IMR-90 (cell line): ENCODE measurements around the gene COL15A1. TPM values are rescaled to one million over a fixed set of nuclear protein-coding genes. Genes with fewer than 3 reads are reported as not detected.
A peak's percentile ranks its signal among the peaks of the same experiment; 100 is the strongest.

ENCODE experiments used
- ATAC-seq: fragments of 200-7000 bp; cut with Tn5 transposase; 2 replicates; pipeline ENCODE4 v1.9.1; 2020; ENCODE audit warnings: low read depth, mild to moderate bottlenecking, moderate library complexity
- BruUV-seq: library from RNA; stranded (reverse); fragments of 400-500 nt; replicated peaks from 2 replicates; lab custom pipeline; 2021; lab: Mats Ljungman, UMichigan
- CTCF ChIA-PET: fragments of 300-600 bp; formaldehyde crosslinking; extraction: SDS; loops from one replicate; lab custom pipeline; 2021; ENCODE audit warnings: antibody characterized with exemption; lab: Yijun Ruan, JAX
- POLR2A ChIA-PET: fragments of 300-600 bp; sonication (Branson Sonifier 250); formaldehyde crosslinking; loops from one replicate; lab custom pipeline; 2022; ENCODE audit warnings: antibody characterized with exemption; ENCODE audit not compliant: unreplicated experiment; lab: Charles Lee
- DNase-seq: peaks from one replicate; pipeline ENCODE4 v3.0.0; 2013
- H2AFZ ChIP-seq: replicated peaks from 2 replicates; pipeline ENCODE3; 2013; ENCODE audit warnings: low read length, mild to moderate bottlenecking; ENCODE audit not compliant: poor library complexity
- H2AK5ac ChIP-seq: 2 replicates; pipeline ENCODE4 v1.6.1; 2013; ENCODE audit warnings: low read depth, low read length, inconsistent platforms
- H2AK9ac ChIP-seq: replicated peaks from 2 replicates; pipeline ENCODE3; 2013; ENCODE audit warnings: mild to moderate bottlenecking, low read depth, low read length, moderate library complexity; ENCODE audit not compliant: poor library complexity
- H2BK120ac ChIP-seq: 2 replicates; pipeline ENCODE4 v1.6.1; 2013; ENCODE audit warnings: low read depth, low read length, inconsistent platforms
- H2BK15ac ChIP-seq: 3 replicates; pipeline ENCODE4 v1.6.1; 2013; ENCODE audit warnings: low read depth, low read length, inconsistent platforms
- H2BK20ac ChIP-seq: 2 replicates; pipeline ENCODE4 v1.6.1; 2013; ENCODE audit warnings: low read depth, mild to moderate bottlenecking, inconsistent platforms, low read length, moderate library complexity
- H2BK5ac ChIP-seq: 2 replicates; pipeline ENCODE4 v1.6.1; 2013; ENCODE audit warnings: mild to moderate bottlenecking, low read depth, low read length, inconsistent platforms; ENCODE audit not compliant: poor library complexity, severe bottlenecking
- H3K14ac ChIP-seq: replicated peaks from 2 replicates; pipeline ENCODE4 v1.6.1; 2013; ENCODE audit warnings: low read depth, low read length, inconsistent platforms
- H3K18ac ChIP-seq: 2 replicates; pipeline ENCODE4 v1.6.1; 2013; ENCODE audit warnings: low read depth, low read length, control low read depth
- H3K23ac ChIP-seq: 2 replicates; pipeline ENCODE4 v1.6.1; 2013; ENCODE audit warnings: low read depth, low read length, inconsistent platforms
- H3K27ac ChIP-seq: 2 replicates; pipeline ENCODE4 v1.5.1; 2013; ENCODE audit warnings: mild to moderate bottlenecking, control low read depth, low read length; ENCODE audit not compliant: insufficient read depth
- H3K27me3 ChIP-seq: 2 replicates; pipeline ENCODE4 v1.6.1; 2013; ENCODE audit warnings: low read length; ENCODE audit not compliant: control insufficient read depth, insufficient read depth
- H3K36me3 ChIP-seq: 2 replicates; pipeline ENCODE4 v1.6.1; 2013; ENCODE audit warnings: low read length, mixed read lengths; ENCODE audit not compliant: control insufficient read depth, insufficient read depth
- H3K4ac ChIP-seq: 2 replicates; pipeline ENCODE4 v1.6.1; 2013; ENCODE audit warnings: low read depth, low read length, inconsistent platforms
- H3K4me1 ChIP-seq: 2 replicates; pipeline ENCODE4 v1.6.1; 2013; ENCODE audit warnings: low read length, mixed read lengths; ENCODE audit not compliant: control insufficient read depth, insufficient read depth
- H3K4me2 ChIP-seq: 2 replicates; pipeline ENCODE4 v1.6.1; 2013; ENCODE audit warnings: low read depth, mild to moderate bottlenecking, control low read depth, low read length, moderate library complexity
- H3K4me3 ChIP-seq: 2 replicates; pipeline ENCODE4 v1.5.1; 2013; ENCODE audit warnings: low read depth, mild to moderate bottlenecking, control low read depth, low read length, moderate library complexity; ENCODE audit not compliant: insufficient read depth
- H3K56ac ChIP-seq: 2 replicates; pipeline ENCODE4 v1.6.1; 2013; ENCODE audit warnings: low read length, inconsistent platforms; ENCODE audit not compliant: insufficient read depth; ENCODE audit errors: extremely low read depth
- H3K79me1 ChIP-seq, 2 experiments: 2 replicates each; pipeline ENCODE4 v1.6.1; 2013; ENCODE audit warnings: low read length in 2 of 2, inconsistent platforms in 1 of 2, low read depth in 1 of 2
- H3K9ac ChIP-seq: 2 replicates; pipeline ENCODE4 v1.6.1; 2013; ENCODE audit warnings: low read depth, low read length, control low read depth
- H3K9me1 ChIP-seq: 2 replicates; pipeline ENCODE4 v1.6.1; 2013; ENCODE audit warnings: low read length, inconsistent platforms; ENCODE audit not compliant: insufficient read depth
- H3K9me3 ChIP-seq: 2 replicates; pipeline ENCODE4 v1.6.1; 2013; ENCODE audit warnings: low read length; ENCODE audit not compliant: control insufficient read depth, insufficient read depth
- H4K20me1 ChIP-seq: 2 replicates; pipeline ENCODE4 v1.6.1; 2013; ENCODE audit warnings: low read length, inconsistent platforms; ENCODE audit not compliant: insufficient read depth
- H4K5ac ChIP-seq: 2 replicates; pipeline ENCODE4 v1.6.1; 2013; ENCODE audit warnings: mild to moderate bottlenecking, low read depth, low read length, control low read depth
- H4K8ac ChIP-seq, 2 experiments: 2 replicates each; pipeline ENCODE4 v1.6.1; 2013; ENCODE audit warnings: low read depth in 2 of 2, low read length in 2 of 2, control low read depth in 1 of 2, inconsistent platforms in 1 of 2
- H4K91ac ChIP-seq: 2 replicates; pipeline ENCODE4 v1.6.1; 2013; ENCODE audit warnings: low read depth, low read length, inconsistent platforms; ENCODE audit not compliant: insufficient read depth
- BHLHE40 ChIP-seq: fragments of 150-350 bp; IDR thresholded peaks from 2 replicates; pipeline ENCODE4 v1.6.1; 2016; ENCODE audit warnings: mild to moderate bottlenecking, low read depth, low read length
- CEBPB ChIP-seq: IDR thresholded peaks from 2 replicates; pipeline ENCODE4 v1.6.1; 2012; ENCODE audit warnings: low read depth, low read length, improper control_type of control experiment
- CHD1 ChIP-seq: IDR thresholded peaks from 2 replicates; pipeline ENCODE4 v1.6.1; 2012; ENCODE audit warnings: low read depth, low read length, improper control_type of control experiment
- FOS ChIP-seq: fragments of 150-350 bp; IDR thresholded peaks from 2 replicates; pipeline ENCODE4 v1.6.1; 2016; ENCODE audit warnings: low read depth, low read length
- MAFK ChIP-seq: IDR thresholded peaks from 2 replicates; pipeline ENCODE4 v1.6.1; 2012; ENCODE audit warnings: low read depth, low read length, improper control_type of control experiment
- MAZ ChIP-seq: IDR thresholded peaks from 2 replicates; pipeline ENCODE4 v1.6.1; 2012; ENCODE audit warnings: low read depth, mild to moderate bottlenecking, low read length, improper control_type of control experiment, moderate library complexity, borderline replicate concordance
- MXI1 ChIP-seq: IDR thresholded peaks from 2 replicates; pipeline ENCODE4 v1.6.1; 2012; ENCODE audit warnings: low read depth, mild to moderate bottlenecking, low read length, moderate library complexity, borderline replicate concordance
- NFE2L2 ChIP-seq: fragments of 150-350 bp; IDR thresholded peaks from 2 replicates; pipeline ENCODE4 v1.6.1; 2016; ENCODE audit warnings: low read depth, mild to moderate bottlenecking, low read length
- POLR2A ChIP-seq: IDR thresholded peaks from 2 replicates; pipeline ENCODE4 v1.6.1; 2012; ENCODE audit warnings: mild to moderate bottlenecking, low read depth, low read length
- RAD21 ChIP-seq: IDR thresholded peaks from 2 replicates; pipeline ENCODE4 v1.6.1; 2012; ENCODE audit warnings: low read length, improper control_type of control experiment
- RCOR1 ChIP-seq: IDR thresholded peaks from 2 replicates; pipeline ENCODE4 v1.6.1; 2012; ENCODE audit warnings: mild to moderate bottlenecking, low read length, improper control_type of control experiment; ENCODE audit not compliant: insufficient replicate concordance
- RFX5 ChIP-seq: IDR thresholded peaks from 2 replicates; pipeline ENCODE4 v1.8.0; 2012; ENCODE audit warnings: low read depth, mild to moderate bottlenecking, low read length, moderate library complexity
- SMC3 ChIP-seq: fragments of 150-350 bp; IDR thresholded peaks from 2 replicates; pipeline ENCODE4 v1.6.1; 2016; ENCODE audit warnings: low read depth, mild to moderate bottlenecking, antibody characterized with exemption, low read length, moderate library complexity
- WGBS, 2 experiments: methylation state at CpG; one replicate each; pipeline versions ENCODE4 v1.1.5 to v1.1.7; 2013; ENCODE audit warnings: missing lambda C conversion rate in 2 of 2; ENCODE audit not compliant: insufficient read length in 1 of 2; ENCODE audit errors: extremely low coverage in 2 of 2; 5-methylcytosine and 5-hydroxymethylcytosine counted together
- dilution Hi-C: fragments of 300-500 bp; cut with HindIII; formaldehyde crosslinking; loops from one replicate; pipeline ENCODE4 v1.14.3; 2018; ENCODE audit warnings: low sequenced_read_pairs; ENCODE audit not compliant: unreplicated experiment
- in situ Hi-C: fragments of 300-500 bp; cut with MboI; formaldehyde crosslinking; loops from 3 replicates; pipeline ENCODE4 v1.14.3; 2019; ENCODE audit warnings: low sequenced_read_pairs, inconsistent platforms, mixed read lengths
- intact Hi-C: fragments of 100-400 bp; cut with micrococcal nuclease; formaldehyde crosslinking; loops from 2 replicates; pipeline ENCODE4 v1.10.0; 2022
- polyA plus RNA-seq, 3 experiments: library from polyadenylated mRNA; depleted of rRNA; stranded (reverse); fragments of >200 nt; gene quantifications; 2 replicates each; pipeline ENCODE4 v1.2.3, GENCODE V29; 2012; ENCODE audit warnings: low replicate concordance in 1 of 3
- total RNA-seq: library from RNA; depleted of rRNA; stranded (reverse); fragments of >200 nt; gene quantifications from 2 replicates; pipeline ENCODE4 v1.2.3, GENCODE V29; 2012
- TF ChIP-seq, protein P1 (sequence below): conservative IDR thresholded peaks from 2 replicates; pipeline ENCODE4 v1.5.1; 2012; ENCODE audit warnings: mild to moderate bottlenecking, low read depth, low read length, improper control_type of control experiment
- TF ChIP-seq, protein P2 (sequence below): fragments of 150-350 bp; IDR thresholded peaks from 2 replicates; pipeline ENCODE4 v1.6.1; 2017; ENCODE audit warnings: mild to moderate bottlenecking, antibody characterized with exemption, low read length, low read depth
- TF ChIP-seq, protein P3 (sequence below): fragments of 150-350 bp; IDR thresholded peaks from 2 replicates; pipeline ENCODE4 v1.6.1; 2016; ENCODE audit warnings: low read depth, mild to moderate bottlenecking, low read length, moderate library complexity, borderline replicate concordance

COL15A1 gene
- total and polyA plus RNA-seq, 2 of the 4 experiments (the other 2 are of a cell fraction): 2.2 to 3.7 TPM

GRCh38 chr9:99049641-99050040 is 105.9 kb downstream of the COL15A1 start:
- dilution Hi-C loops: no loop called here

More at GRCh38 chr9:99049641-99050040, 105.9 kb downstream of the COL15A1 start:
- Histone ChIP-seq H2BK20ac (peak overlapping the region; percentile 39; the same call in 1 of the 2 replicates), H2BK120ac (peak overlapping the region; percentile 61), H3K4ac (peak overlapping the region; percentile 59; the same call in 1 of the 2 replicates), H4K91ac (peak overlapping the region; percentile 47), H3K4me3 (no peak overlapping the region), H3K4me2 (no peak overlapping the region), H3K9me1 (peaks cover 30% of the 10 kb centered on the region; the same call in 1 of the 2 replicates), H2AFZ (no peak overlapping the region), H2AK5ac (peak overlapping the region; percentile 47; the same call in 1 of the 2 replicates), H3K79me1 (no peaks in the 10 kb centered on the region), H3K36me3 (peaks cover 63% of the 10 kb centered on the region; the same call in 1 of the 2 replicates), H3K14ac (peak overlapping the region; percentile 36; the same call in 1 of the 2 replicates), H2BK15ac (peak overlapping the region; percentile 37; the same call in 1 of the 3 replicates), H3K9me3 (peaks cover 5% of the 10 kb centered on the region), H4K5ac (peak overlapping the region; percentile 30; the same call in 1 of the 2 replicates), H3K23ac (no peak overlapping the region), H3K27ac (no peak overlapping the region), H2BK5ac (no peak overlapping the region), H3K18ac (no peak overlapping the region), H4K20me1 (no peaks in the 10 kb centered on the region), H3K27me3 (no peaks in the 10 kb centered on the region), H3K56ac (no peak overlapping the region), H4K8ac (no peak overlapping the region), H2AK9ac (no peak overlapping the region), H3K9ac (no peak overlapping the region), H3K4me1 (peaks cover 24% of the 10 kb centered on the region)
- ChIA-PET CTCF (no interaction called here), POLR2A (no interaction called here)
- TF ChIP-seq CEBPB (no peak), SMC3 (no peak), FOS (no peak), RCOR1 (no peak), CHD1 (no peak), MXI1 (no peak), BHLHE40 (no peak), RAD21 (no peak), MAZ (no peak), NFE2L2 (no peak), RFX5 (no peak), POLR2A (no peak), MAFK (no peak)
- TF ChIP-seq, protein P1, sequence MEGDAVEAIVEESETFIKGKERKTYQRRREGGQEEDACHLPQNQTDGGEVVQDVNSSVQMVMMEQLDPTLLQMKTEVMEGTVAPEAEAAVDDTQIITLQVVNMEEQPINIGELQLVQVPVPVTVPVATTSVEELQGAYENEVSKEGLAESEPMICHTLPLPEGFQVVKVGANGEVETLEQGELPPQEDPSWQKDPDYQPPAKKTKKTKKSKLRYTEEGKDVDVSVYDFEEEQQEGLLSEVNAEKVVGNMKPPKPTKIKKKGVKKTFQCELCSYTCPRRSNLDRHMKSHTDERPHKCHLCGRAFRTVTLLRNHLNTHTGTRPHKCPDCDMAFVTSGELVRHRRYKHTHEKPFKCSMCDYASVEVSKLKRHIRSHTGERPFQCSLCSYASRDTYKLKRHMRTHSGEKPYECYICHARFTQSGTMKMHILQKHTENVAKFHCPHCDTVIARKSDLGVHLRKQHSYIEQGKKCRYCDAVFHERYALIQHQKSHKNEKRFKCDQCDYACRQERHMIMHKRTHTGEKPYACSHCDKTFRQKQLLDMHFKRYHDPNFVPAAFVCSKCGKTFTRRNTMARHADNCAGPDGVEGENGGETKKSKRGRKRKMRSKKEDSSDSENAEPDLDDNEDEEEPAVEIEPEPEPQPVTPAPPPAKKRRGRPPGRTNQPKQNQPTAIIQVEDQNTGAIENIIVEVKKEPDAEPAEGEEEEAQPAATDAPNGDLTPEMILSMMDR: no peak
- TF ChIP-seq, protein P2, sequence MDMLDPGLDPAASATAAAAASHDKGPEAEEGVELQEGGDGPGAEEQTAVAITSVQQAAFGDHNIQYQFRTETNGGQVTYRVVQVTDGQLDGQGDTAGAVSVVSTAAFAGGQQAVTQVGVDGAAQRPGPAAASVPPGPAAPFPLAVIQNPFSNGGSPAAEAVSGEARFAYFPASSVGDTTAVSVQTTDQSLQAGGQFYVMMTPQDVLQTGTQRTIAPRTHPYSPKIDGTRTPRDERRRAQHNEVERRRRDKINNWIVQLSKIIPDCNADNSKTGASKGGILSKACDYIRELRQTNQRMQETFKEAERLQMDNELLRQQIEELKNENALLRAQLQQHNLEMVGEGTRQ: no peak
- TF ChIP-seq, protein P3, sequence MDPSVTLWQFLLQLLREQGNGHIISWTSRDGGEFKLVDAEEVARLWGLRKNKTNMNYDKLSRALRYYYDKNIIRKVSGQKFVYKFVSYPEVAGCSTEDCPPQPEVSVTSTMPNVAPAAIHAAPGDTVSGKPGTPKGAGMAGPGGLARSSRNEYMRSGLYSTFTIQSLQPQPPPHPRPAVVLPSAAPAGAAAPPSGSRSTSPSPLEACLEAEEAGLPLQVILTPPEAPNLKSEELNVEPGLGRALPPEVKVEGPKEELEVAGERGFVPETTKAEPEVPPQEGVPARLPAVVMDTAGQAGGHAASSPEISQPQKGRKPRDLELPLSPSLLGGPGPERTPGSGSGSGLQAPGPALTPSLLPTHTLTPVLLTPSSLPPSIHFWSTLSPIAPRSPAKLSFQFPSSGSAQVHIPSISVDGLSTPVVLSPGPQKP: no peak
- BruUV-seq: no TSS peak
- DNase-seq (no peak), ATAC-seq (no peak)
- in situ Hi-C loops: no loop called here
- WGBS, 2 experiments: 90% methylated on average over 2 of the region's 4 CpGs; no CpG with 5 or more reads in 1 of the 2 experiments
- intact Hi-C loops: no loop called here
